ENCODE measurements around the gene MPST.

DNA sequence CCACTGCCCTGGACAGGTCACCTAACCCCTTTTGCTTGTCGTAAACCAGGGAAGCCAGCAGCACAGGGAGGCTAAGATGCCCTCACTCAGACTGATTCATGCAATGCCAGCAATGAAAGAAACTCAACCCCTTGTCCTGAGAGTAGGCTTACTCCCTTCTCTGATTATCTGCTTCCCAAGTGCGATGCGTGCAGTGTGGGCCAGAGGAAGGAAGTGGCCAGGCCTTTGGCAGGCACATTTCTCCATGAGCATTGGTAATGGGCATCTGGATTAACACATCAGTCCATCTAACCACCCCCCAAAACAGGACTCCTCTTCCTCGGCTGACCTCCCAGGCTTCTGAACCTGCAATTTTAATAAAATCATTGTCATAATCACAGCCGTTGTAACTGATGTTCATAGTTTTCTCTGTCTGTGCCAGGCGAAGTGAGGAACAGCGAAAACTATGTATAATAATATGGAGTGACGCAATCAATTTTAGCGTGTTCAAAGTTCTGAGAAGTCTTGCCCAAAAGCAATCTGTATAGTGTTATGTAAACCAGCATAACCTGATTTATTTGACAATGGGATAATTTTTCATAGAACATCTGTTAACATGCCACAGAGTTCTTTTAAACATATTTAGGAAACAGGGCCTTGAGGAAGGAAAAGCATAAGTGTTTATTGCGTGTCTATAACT is 34.2 kb upstream of the MPST start:
- TF ChIP-seq ZNF37A (tag by site-specific recombination; IDR thresholded peaks at IDR 0.05), result no peak
- TF ChIP-seq ZNF600 (tag by site-specific recombination; IDR thresholded peaks at IDR 0.05), result no peak
- no peak for TF ChIP-seq ZNF837 (tag by site-specific recombination; IDR thresholded peaks at IDR 0.05)
- no peak for TF ChIP-seq TCF7L2 (IDR thresholded peaks at IDR 0.05; ENCODE audit: borderline replicate concordance, low read depth, low read length)
- no peak for TF ChIP-seq ZSCAN16 (tag by site-specific recombination; IDR thresholded peaks at IDR 0.05)
- no peak for TF ChIP-seq ZNF549 (tag by site-specific recombination; IDR thresholded peaks at IDR 0.05)
- no peak for TF ChIP-seq SCRT2 (tag by site-specific recombination; IDR thresholded peaks at IDR 0.05)
- TF ChIP-seq, protein P1, sequence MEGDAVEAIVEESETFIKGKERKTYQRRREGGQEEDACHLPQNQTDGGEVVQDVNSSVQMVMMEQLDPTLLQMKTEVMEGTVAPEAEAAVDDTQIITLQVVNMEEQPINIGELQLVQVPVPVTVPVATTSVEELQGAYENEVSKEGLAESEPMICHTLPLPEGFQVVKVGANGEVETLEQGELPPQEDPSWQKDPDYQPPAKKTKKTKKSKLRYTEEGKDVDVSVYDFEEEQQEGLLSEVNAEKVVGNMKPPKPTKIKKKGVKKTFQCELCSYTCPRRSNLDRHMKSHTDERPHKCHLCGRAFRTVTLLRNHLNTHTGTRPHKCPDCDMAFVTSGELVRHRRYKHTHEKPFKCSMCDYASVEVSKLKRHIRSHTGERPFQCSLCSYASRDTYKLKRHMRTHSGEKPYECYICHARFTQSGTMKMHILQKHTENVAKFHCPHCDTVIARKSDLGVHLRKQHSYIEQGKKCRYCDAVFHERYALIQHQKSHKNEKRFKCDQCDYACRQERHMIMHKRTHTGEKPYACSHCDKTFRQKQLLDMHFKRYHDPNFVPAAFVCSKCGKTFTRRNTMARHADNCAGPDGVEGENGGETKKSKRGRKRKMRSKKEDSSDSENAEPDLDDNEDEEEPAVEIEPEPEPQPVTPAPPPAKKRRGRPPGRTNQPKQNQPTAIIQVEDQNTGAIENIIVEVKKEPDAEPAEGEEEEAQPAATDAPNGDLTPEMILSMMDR (tag by site-specific recombination; IDR thresholded peaks at IDR 0.05), result no peak
- TF ChIP-seq ZNF529 (tag by site-specific recombination; IDR thresholded peaks at IDR 0.05; ENCODE audit: insufficient replicate concordance), result no peak
- TF ChIP-seq, protein P2, sequence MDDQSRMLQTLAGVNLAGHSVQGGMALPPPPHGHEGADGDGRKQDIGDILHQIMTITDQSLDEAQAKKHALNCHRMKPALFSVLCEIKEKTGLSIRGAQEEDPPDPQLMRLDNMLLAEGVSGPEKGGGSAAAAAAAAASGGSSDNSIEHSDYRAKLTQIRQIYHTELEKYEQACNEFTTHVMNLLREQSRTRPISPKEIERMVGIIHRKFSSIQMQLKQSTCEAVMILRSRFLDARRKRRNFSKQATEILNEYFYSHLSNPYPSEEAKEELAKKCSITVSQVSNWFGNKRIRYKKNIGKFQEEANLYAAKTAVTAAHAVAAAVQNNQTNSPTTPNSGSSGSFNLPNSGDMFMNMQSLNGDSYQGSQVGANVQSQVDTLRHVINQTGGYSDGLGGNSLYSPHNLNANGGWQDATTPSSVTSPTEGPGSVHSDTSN (CRISPR knock-in tag; IDR thresholded peaks at IDR 0.05), result no peak
- no peak for TF ChIP-seq ZBTB21 (tag by site-specific recombination; IDR thresholded peaks at IDR 0.05)
- TF ChIP-seq, protein P3, sequence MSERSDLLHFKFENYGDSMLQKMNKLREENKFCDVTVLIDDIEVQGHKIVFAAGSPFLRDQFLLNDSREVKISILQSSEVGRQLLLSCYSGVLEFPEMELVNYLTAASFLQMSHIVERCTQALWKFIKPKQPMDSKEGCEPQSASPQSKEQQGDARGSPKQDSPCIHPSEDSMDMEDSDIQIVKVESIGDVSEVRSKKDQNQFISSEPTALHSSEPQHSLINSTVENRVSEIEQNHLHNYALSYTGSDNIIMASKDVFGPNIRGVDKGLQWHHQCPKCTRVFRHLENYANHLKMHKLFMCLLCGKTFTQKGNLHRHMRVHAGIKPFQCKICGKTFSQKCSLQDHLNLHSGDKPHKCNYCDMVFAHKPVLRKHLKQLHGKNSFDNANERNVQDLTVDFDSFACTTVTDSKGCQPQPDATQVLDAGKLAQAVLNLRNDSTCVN (tag by site-specific recombination; optimal IDR thresholded peaks at IDR 0.05), result no peak
